GM12878 (cell line): ENCODE results near the gene TEDC1. TPM values are rescaled to one million over a fixed set of nuclear protein-coding genes. Genes with fewer than 3 reads are reported as not detected.

Experiments used
- ATAC-seq: fragments of 200-7000 bp; cut with Tn5 transposase; 3 replicates; pipeline ENCODE4 v1.9.1; 2020; ENCODE audit warnings: mild to moderate bottlenecking, moderate library complexity
- BruUV-seq: library from RNA; stranded (reverse); fragments of 400-500 nt; replicated peaks from 2 replicates; lab custom pipeline; 2021; lab: Mats Ljungman, UMichigan
- CTCF ChIA-PET: fragments of 300-600 bp; sonication (Branson Sonifier 250); formaldehyde crosslinking; extraction: SDS; loops from one replicate; lab custom pipeline; 2021; ENCODE audit warnings: inconsistent platforms; lab: Yijun Ruan, JAX
- POLR2A ChIA-PET: fragments of 350-600 bp; formaldehyde crosslinking; extraction: SDS; loops from one replicate; lab custom pipeline; 2021; ENCODE audit warnings: inconsistent platforms; lab: Charles Lee
- RAD21 ChIA-PET: fragments of 300-600 bp; sonication (Branson Sonifier 250); formaldehyde crosslinking; loops from one replicate; lab custom pipeline; 2023; ENCODE audit warnings: antibody characterized with exemption; ENCODE audit not compliant: unreplicated experiment; lab: Charles Lee
- SMC1A ChIA-PET: fragments of 300-600 bp; sonication (Branson Sonifier 250); formaldehyde crosslinking; loops from one replicate; lab custom pipeline; 2023; ENCODE audit not compliant: unreplicated experiment, uncharacterized antibody; lab: Charles Lee
- DNase-seq: peaks from one replicate; pipeline ENCODE4 v3.0.0-alpha.2; 2011; ENCODE audit warnings: low read depth, low spot score
- FAIRE-seq: peaks from 3 replicates; lab custom pipeline; 2011; peaks lifted over from hg19 to GRCh38; lab: Jason Lieb, UNC
- H2AFZ ChIP-seq: 2 replicates; pipeline ENCODE4 v1.6.0; 2011; ENCODE audit warnings: low read depth, low read length, control low read depth; ENCODE audit not compliant: control insufficient read depth
- H3K27ac ChIP-seq: 2 replicates; pipeline ENCODE4 v1.5.1; 2011; ENCODE audit warnings: control low read depth; ENCODE audit not compliant: control insufficient read depth, insufficient read depth
- H3K27me3 ChIP-seq, 2 experiments: replicated peaks in 1 of 2; 2 replicates each; pipeline versions ENCODE4 v1.6.0 to v1.6.1; 2011; ENCODE audit warnings: low read length in 1 of 2; ENCODE audit not compliant: control insufficient read depth in 2 of 2, insufficient read depth in 2 of 2
- H3K36me3 ChIP-seq, 2 experiments: 2 replicates each; pipeline ENCODE4 v1.5.1; 2011; ENCODE audit warnings: low read length in 1 of 2; ENCODE audit not compliant: control insufficient read depth in 2 of 2, insufficient read depth in 2 of 2
- H3K4me1 ChIP-seq: 2 replicates; pipeline ENCODE4 v1.6.1; 2011; ENCODE audit warnings: mild to moderate bottlenecking, low read length, moderate library complexity, mixed read lengths; ENCODE audit not compliant: control insufficient read depth, insufficient read depth
- H3K4me2 ChIP-seq: 2 replicates; pipeline ENCODE4 v1.6.0; 2011; ENCODE audit warnings: control low read depth; ENCODE audit not compliant: control insufficient read depth, insufficient read depth
- H3K4me3 ChIP-seq: fragments of 200-600 bp; sonication (generic); 2 replicates; pipeline ENCODE4 v1.5.1; 2016
- H3K79me2 ChIP-seq: 2 replicates; pipeline ENCODE4 v1.6.0; 2011; ENCODE audit warnings: low read length; ENCODE audit not compliant: control insufficient read depth, insufficient read depth
- H3K9ac ChIP-seq: 2 replicates; pipeline ENCODE4 v1.8.0; 2011; ENCODE audit warnings: low read length, control low read depth, mixed read lengths; ENCODE audit not compliant: control insufficient read depth, insufficient read depth
- H3K9me3 ChIP-seq: replicated peaks from 3 replicates; pipeline ENCODE4 v1.5.1; 2011; ENCODE audit warnings: mild to moderate bottlenecking, low read length; ENCODE audit not compliant: control insufficient read depth, insufficient read depth
- H4K20me1 ChIP-seq: 2 replicates; pipeline ENCODE4 v1.6.0; 2011; ENCODE audit not compliant: control insufficient read depth, insufficient read depth
- BACH1 ChIP-seq: fragments of 450-650 bp; IDR thresholded peaks from 2 replicates; pipeline ENCODE4 v1.6.1; 2017; ENCODE audit warnings: mild to moderate bottlenecking, borderline replicate concordance
- BCL3 ChIP-seq: IDR thresholded peaks from 2 replicates; pipeline ENCODE4 v1.6.1; 2011; ENCODE audit warnings: borderline replicate concordance, low read depth, mild to moderate bottlenecking, moderate library complexity, low read length; ENCODE audit not compliant: insufficient read depth, poor library complexity, severe bottlenecking
- IRF4 ChIP-seq: IDR thresholded peaks from 2 replicates; pipeline ENCODE4 v1.6.1; 2011; ENCODE audit warnings: low read depth, low read length
- IRF5 ChIP-seq: fragments of 450-650 bp; IDR thresholded peaks from 2 replicates; pipeline ENCODE4 v1.6.1; 2017; ENCODE audit warnings: borderline replicate concordance
- MEF2B ChIP-seq: fragments of 450-650 bp; IDR thresholded peaks from 2 replicates; pipeline ENCODE4 v1.6.1; 2018; ENCODE audit warnings: mild to moderate bottlenecking, moderate library complexity; ENCODE audit not compliant: partially characterized antibody, poor library complexity, severe bottlenecking
- POLR2A ChIP-seq: IDR thresholded peaks from 2 replicates; pipeline ENCODE4 v1.6.1; 2011; ENCODE audit warnings: low read depth, mild to moderate bottlenecking, low read length
- SP1 ChIP-seq: IDR thresholded peaks from one replicate; pipeline ENCODE4 v1.6.1; 2011; ENCODE audit warnings: low read depth, low read length
- SREBF1 ChIP-seq: IDR thresholded peaks from 2 replicates; pipeline ENCODE4 v1.6.1; 2012; ENCODE audit warnings: mild to moderate bottlenecking, low read length
- ZBTB33 ChIP-seq: fragments of 450-650 bp; IDR thresholded peaks from 2 replicates; pipeline ENCODE4 v1.6.1; 2017; ENCODE audit warnings: mild to moderate bottlenecking
- ZNF384 ChIP-seq: IDR thresholded peaks from 2 replicates; pipeline ENCODE4 v1.6.1; 2012; ENCODE audit warnings: low read depth, mild to moderate bottlenecking, low read length, improper control_type of control experiment, borderline replicate concordance
- WGBS: methylation state at CpG from one replicate; pipeline ENCODE4 v1.1.6; 2016; ENCODE audit warnings: low lambda C conversion rate; ENCODE audit not compliant: insufficient replicate concordance, insufficient coverage; ENCODE audit errors: missing lambda C conversion rate; 5-methylcytosine and 5-hydroxymethylcytosine counted together
- in situ Hi-C: fragments of 300-500 bp; cut with MboI; formaldehyde crosslinking; loops from 9 replicates; pipeline ENCODE4 v1.14.3; 2018; ENCODE audit warnings: mixed read lengths
- intact Hi-C: fragments of 100-400 bp; cut with micrococcal nuclease; formaldehyde crosslinking; loops from one replicate; pipeline ENCODE4 v1.14.2; 2022; ENCODE audit not compliant: unreplicated experiment
- polyA plus RNA-seq, 11 experiments: library from polyadenylated mRNA; depleted of rRNA in 4 of 11; unstranded in 6 of 11; stranded (reverse) in 5 of 11; fragments of >200 nt; fragmentation: Nextera tagmentation in 4 of 11; fragmentation: Illumina TruSeq in 1 of 11; extraction: Ambion mirVana in 4 of 11; extraction: Trizol in 1 of 11; gene quantifications; 1 replicate in 1 of 11; 2 replicates in 10 of 11; pipeline versions ENCODE4 v1.2.1 to v1.2.3, GENCODE V29; 2011 to 2016; ENCODE audit warnings: inconsistent platforms in 2 of 11, missing spikeins in 2 of 11, low read depth in 1 of 11
- total RNA-seq, 4 experiments: library from RNA; depleted of rRNA in 3 of 4; stranded (reverse); fragments of >200 nt in 3 of 4; fragmentation: Illumina TruSeq in 1 of 4; extraction: Trizol in 1 of 4; gene quantifications; 2 replicates each; pipeline versions ENCODE4 v1.2.1 to v1.2.3, GENCODE V29; 2013 to 2021

The TEDC1 gene
- total and polyA plus RNA-seq, 10 of the 15 experiments (the other 5 are each of a cell fraction or from before 2014, with no cell fraction given): 0.19 to 34.2 (median 14.5) TPM

GRCh38 chr14:105456736-105457617, 34.1 kb upstream of the TEDC1 start (continued):
- TF ChIP-seq IRF5 (no peak), ZNF384 (no peak), SREBF1 (no peak), MEF2B (no peak)

- Histone ChIP-seq H3K9me3 (no peaks in the 10 kb centered on the region), H3K27ac (no peak overlapping the region), H3K27me3 (no peaks in the 10 kb centered on the region), H3K36me3 (peaks cover 3 to 30% of the 10 kb centered on the region in 2 experiments; a peak in 3 of 4 replicates), H4K20me1 (no peaks in the 10 kb centered on the region; the same call in 1 of the 2 replicates), H2AFZ (no peak overlapping the region), H3K79me2 (no peaks in the 10 kb centered on the region), H3K4me3 (no peak overlapping the region), H3K9ac (no peak overlapping the region), H3K4me1 (no peaks in the 10 kb centered on the region), H3K4me2 (no peak overlapping the region)
- CTCF ChIA-PET: interaction anchor here (1.6 kb wide), 1 partner anchor 32 kb away, joined by 3 read pairs; no protein-coding TSS in a partner anchor
- no TSS peak for BruUV-seq
- DNase-seq: no peak
- no peak for FAIRE-seq
- 82% methylated on average over 18 of the region's 18 CpGs for WGBS
- intact Hi-C loops: no loop called here
- POLR2A ChIA-PET: no interaction called here
- RAD21 ChIA-PET: no interaction called here
- no peak for ATAC-seq
- no peak for TF ChIP-seq BACH1
- TF ChIP-seq SP1: no peak
- TF ChIP-seq POLR2A: peak; percentile 49; the same call in 1 of the 2 replicates
- TF ChIP-seq IRF4: no peak
- no peak for TF ChIP-seq BCL3
- TF ChIP-seq ZBTB33: no peak
- SMC1A ChIA-PET: no interaction called here
- in situ Hi-C loops: loop anchor here (5.0 kb wide), 1 partner anchor 59 kb away; no protein-coding TSS in a partner anchor
Measured at GRCh38 chr14:105458010-105458409, 33.0 kb upstream of the TEDC1 start.
